Fibroblast of mammary gland (primary cell): ENCODE data around the gene STPG1.
A peak's percentile ranks its signal among the peaks of the same experiment; 100 is the strongest.

Experiments
- DNase-seq: peaks from one replicate; pipeline ENCODE4 v3.0.0-alpha.2; 2010; ENCODE audit warnings: low read depth
- H3K4me3 ChIP-seq: 2 replicates; pipeline ENCODE4 v1.5.1; 2011; ENCODE audit warnings: low read depth, mild to moderate bottlenecking, low read length, moderate library complexity; ENCODE audit not compliant: control insufficient read depth
- TF ChIP-seq, protein P1 (sequence below): conservative IDR thresholded peaks from 2 replicates; pipeline ENCODE4 v1.5.1; 2011; ENCODE audit warnings: low read depth, low read length, inconsistent platforms; ENCODE audit not compliant: control insufficient read depth, insufficient read depth

Gene STPG1

DNA sequence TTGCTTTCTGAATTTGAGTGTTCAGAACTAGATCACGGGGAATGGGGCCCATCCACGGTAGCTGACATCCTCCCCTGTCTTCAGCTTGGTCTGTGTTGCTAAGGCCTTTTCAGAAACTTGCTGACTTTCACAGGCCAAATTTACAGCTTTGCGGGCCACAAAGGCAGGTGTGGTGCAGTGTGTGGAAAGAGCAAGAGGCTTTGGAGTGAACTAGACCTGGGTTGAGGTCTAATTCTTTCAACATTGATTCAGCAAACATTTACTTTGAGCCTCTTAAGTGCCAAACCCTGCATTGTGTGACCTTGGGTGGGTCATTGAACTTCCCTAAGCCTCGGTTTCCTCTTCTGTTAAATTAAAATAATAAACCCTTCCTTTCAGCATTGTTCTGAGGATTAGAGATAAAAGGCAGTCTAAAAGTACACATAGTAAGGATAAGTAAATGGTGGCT is 24.3 kb downstream of the STPG1 start:
- H3K4me3 ChIP-seq = no peak overlapping the region
- DNase-seq = no peak
- TF ChIP-seq, protein P1, sequence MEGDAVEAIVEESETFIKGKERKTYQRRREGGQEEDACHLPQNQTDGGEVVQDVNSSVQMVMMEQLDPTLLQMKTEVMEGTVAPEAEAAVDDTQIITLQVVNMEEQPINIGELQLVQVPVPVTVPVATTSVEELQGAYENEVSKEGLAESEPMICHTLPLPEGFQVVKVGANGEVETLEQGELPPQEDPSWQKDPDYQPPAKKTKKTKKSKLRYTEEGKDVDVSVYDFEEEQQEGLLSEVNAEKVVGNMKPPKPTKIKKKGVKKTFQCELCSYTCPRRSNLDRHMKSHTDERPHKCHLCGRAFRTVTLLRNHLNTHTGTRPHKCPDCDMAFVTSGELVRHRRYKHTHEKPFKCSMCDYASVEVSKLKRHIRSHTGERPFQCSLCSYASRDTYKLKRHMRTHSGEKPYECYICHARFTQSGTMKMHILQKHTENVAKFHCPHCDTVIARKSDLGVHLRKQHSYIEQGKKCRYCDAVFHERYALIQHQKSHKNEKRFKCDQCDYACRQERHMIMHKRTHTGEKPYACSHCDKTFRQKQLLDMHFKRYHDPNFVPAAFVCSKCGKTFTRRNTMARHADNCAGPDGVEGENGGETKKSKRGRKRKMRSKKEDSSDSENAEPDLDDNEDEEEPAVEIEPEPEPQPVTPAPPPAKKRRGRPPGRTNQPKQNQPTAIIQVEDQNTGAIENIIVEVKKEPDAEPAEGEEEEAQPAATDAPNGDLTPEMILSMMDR = no peak

DNA sequence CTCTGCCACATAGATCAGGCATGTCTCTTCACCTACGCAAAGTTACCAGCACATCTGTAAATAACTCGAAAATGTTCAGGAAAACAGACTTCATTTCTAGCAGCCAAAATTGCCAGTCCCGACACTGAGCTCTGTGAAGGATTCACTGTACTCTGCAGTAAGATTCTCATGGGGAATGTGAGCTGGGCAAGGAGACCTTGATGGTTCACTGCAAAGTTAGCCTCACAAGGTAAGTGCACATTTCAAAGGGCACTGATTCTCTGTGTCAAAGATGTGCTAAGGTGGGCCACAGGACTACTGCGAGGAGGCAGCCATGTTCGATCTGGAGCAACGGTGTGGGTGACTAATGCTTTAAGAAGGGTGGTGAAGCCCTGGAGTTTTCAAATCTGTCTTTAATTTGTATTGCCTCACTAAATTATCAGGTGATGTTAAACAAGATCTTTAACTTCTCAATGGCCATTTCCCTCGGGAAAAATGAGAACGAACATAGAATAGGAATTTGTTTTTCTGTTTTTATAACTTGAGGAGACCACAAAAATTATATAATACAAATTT is 25.2 kb downstream of the STPG1 start:
- TF ChIP-seq, protein P1 = no peak
- H3K4me3 ChIP-seq = no peak overlapping the region
- DNase-seq = peak; percentile 79

DNA sequence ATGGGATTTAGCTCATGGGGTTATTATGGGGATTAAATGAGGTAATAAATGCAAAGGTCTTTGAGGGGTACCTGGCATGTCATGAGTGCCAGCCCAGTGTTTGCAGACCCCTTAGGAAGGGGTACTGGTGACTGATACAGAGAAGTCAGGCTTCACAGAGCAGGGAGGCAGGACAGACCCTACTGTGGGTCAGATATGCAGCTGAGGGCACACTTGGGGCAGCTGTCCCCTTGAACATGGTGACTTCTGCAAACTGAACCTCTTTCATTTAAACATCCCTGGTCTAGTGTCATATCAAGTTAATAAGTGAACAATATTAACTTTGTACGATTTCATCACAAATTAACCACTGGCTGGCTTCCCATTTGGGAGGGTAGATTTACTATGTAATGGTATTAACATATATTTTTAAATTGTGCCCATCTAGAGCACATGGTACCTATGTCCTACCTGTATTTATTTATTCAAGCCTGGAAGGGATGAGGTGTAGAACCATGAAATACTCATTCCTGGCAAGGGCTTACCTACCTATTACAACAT is 25.9 kb downstream of the STPG1 start:
- H3K4me3 ChIP-seq = no peak overlapping the region
- TF ChIP-seq, protein P1 = no peak
- DNase-seq = no peak

DNA sequence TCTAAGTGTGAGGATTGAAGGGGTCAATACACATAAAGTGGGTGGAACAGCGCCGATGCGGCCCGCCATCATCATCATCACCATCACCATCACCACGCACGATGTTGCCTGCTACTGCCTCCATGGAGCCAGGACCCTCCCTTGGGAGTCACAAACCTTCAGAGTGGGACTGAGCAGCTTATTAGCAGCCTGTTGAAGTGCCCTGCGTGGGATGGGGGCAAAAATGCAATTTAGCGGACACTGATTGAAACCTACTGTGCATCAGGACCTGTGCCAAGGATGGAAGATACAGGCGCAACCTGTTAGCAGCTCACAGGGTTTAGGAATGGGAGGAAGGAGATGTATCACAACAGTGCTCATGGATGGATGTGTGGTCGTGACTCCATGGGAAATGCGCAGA is 26.7 kb downstream of the STPG1 start:
- DNase-seq = no peak
- TF ChIP-seq, protein P1 = no peak
- no peak overlapping the region for H3K4me3 ChIP-seq

DNA sequence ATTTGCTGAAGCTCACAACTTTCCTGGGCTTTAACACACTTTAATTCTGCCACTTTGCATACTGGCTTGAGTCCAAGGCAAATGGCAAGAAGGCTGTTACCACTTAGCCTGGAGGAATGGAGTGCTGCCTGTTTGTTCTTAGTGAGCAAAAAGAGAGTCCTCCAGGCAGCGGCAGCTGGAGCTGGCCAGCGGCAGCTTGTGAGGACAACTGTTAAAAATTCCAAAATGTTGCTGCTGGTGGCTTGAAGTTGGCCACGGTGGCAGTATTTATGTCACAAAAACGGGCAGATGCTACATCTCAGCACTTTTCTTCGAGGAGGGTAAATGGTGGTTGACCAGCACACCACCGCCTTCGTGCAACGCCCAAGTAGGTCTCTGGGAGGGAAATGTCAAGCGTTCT is 27.3 kb downstream of the STPG1 start:
- DNase-seq = no peak

DNA sequence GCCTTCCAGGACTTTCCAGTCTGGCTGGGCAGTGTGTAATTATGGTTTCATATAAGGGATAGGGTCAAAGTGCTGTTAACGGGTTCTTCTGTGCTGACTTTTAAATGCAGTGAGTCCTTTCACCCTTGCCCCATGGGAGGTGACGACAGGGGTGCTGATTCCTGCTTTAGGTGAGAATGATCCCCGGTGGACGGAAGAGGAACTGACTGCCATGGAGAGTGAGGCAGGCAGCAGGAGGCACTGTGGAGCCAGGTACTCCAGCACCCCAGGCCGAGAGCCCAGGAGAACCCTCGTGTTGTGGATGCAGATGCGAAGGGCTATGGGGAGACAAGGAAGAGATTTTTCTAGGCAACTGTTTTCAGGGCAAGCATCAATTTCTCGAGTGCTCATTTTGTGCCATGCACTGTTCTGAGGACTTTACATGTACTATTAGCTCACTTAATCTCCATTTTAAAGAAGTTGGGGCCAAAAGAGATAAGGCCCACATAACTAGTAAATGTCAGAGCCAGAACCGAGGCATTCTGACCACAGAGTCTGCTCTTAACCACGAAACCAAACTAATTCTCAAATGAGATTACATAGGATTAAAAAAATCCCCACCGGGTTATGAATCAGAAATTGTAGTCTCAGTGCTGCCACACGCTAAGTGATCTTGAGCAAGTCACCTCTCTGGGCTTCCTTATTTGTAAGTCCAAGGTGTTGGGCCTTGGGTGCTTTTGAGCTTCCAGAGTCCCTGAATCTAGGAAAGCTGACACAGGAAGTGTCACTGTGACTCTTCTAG is 28.2 kb downstream of the STPG1 start:
- H3K4me3 ChIP-seq = no peak overlapping the region
- TF ChIP-seq, protein P1 = peak; percentile 65
- DNase-seq = no peak

More for the DNA sequence above, 27.3 kb downstream of the STPG1 start:
- TF ChIP-seq, protein P1 = no peak
- H3K4me3 ChIP-seq = no peak overlapping the region
